Kidney capillary endothelial cell (primary cell): ENCODE data around the gene JARID2.
"Not testable (repeated sequence)": the region's sequence is repeated elsewhere in the genome, so short reads cannot be mapped to it uniquely, and the experiment has no call there.

Source experiments
- DNase-seq: peaks from one replicate; pipeline ENCODE4 v3.0.0-alpha.2; 2018; ENCODE audit warnings: low spot score

Gene JARID2

GRCh38 chr6:15401120-15401519, 155.3 kb downstream of the JARID2 start:
- DNase-seq, result no peak

- DNase-seq, result no peak
Measured at GRCh38 chr6:15401769-15402250, 155.9 kb downstream of the JARID2 start.

- no peak for DNase-seq
Measured at GRCh38 chr6:15402406-15403045, 156.7 kb downstream of the JARID2 start.

- no peak for DNase-seq
Measured at GRCh38 chr6:15403094-15403755, 157.4 kb downstream of the JARID2 start.

GRCh38 chr6:15404685-15404980, 158.8 kb downstream of the JARID2 start:
- DNase-seq, result no peak

- DNase-seq, result no peak
Measured at GRCh38 chr6:15405129-15406068, 159.5 kb downstream of the JARID2 start.

- no peak for DNase-seq
Measured at GRCh38 chr6:15406452-15406851, 160.6 kb downstream of the JARID2 start.

- no peak for DNase-seq
Measured at GRCh38 chr6:15408008-15408407, 162.1 kb downstream of the JARID2 start.

- DNase-seq, result no peak
Measured at GRCh38 chr6:15408758-15409157, 162.9 kb downstream of the JARID2 start.

GRCh38 chr6:15409301-15410125, 163.6 kb downstream of the JARID2 start:
- DNase-seq, result no peak

GRCh38 chr6:15410126-15410391, 164.2 kb downstream of the JARID2 start:
- no peak for DNase-seq

GRCh38 chr6:15410752-15411151, 164.9 kb downstream of the JARID2 start:
- no peak for DNase-seq

- DNase-seq, result no peak
Measured at GRCh38 chr6:15411766-15412165, 165.9 kb downstream of the JARID2 start.

GRCh38 chr6:15412767-15413166, 166.9 kb downstream of the JARID2 start:
- DNase-seq, result no peak

- DNase-seq, result no peak
Measured at GRCh38 chr6:15413466-15414234, 167.8 kb downstream of the JARID2 start.

GRCh38 chr6:15414235-15414612, 168.4 kb downstream of the JARID2 start:
- no peak for DNase-seq

GRCh38 chr6:15415622-15416021, 169.8 kb downstream of the JARID2 start:
- DNase-seq, result not testable (repeated sequence)

GRCh38 chr6:15416932-15417509, 171.2 kb downstream of the JARID2 start:
- DNase-seq, result no peak

- no peak for DNase-seq
Measured at GRCh38 chr6:15417811-15418210, 171.9 kb downstream of the JARID2 start.

- DNase-seq, result no peak
Measured at GRCh38 chr6:15419493-15419892, 173.6 kb downstream of the JARID2 start.

- peak; percentile 23 for DNase-seq
Measured at GRCh38 chr6:15420959-15421438, 175.1 kb downstream of the JARID2 start.
